Measurements from ENCODE around the gene RHBDF1. TPM values are rescaled to one million over a fixed set of nuclear protein-coding genes. Genes with fewer than 3 reads are reported as not detected.

RHBDF1 gene
- total RNA-seq, 4 donors from 2014 or later, result 14.7 to 79.0 (median 31.1) TPM

- no peak for DNase-seq
- no peak overlapping the region for H3K27ac ChIP-seq
- H3K9me3 ChIP-seq, result no peaks in the 10 kb centered on the region
- intact Hi-C loops (cut with DNase I; ENCODE audit: low total_unique reads), result no loop called here
- H3K4me3 ChIP-seq, result no peak overlapping the region
- no peak for TF ChIP-seq CTCF (IDR thresholded peaks at IDR 0.05)
- TF ChIP-seq POLR2A (IDR thresholded peaks at IDR 0.05), result no peak
- no peaks in the 10 kb centered on the region for H3K4me1 ChIP-seq
- H3K27me3 ChIP-seq, result no peaks in the 10 kb centered on the region
- no peaks in the 10 kb centered on the region for H3K36me3 ChIP-seq
Observed at GRCh38 chr16:118857-119256, 46.4 kb upstream of the RHBDF1 start.

- peak in 1 of 2 donors; percentile 46 for DNase-seq
- Histone ChIP-seq H3K36me3 (no peaks in the 10 kb centered on the region), H3K9me3 (no peaks in the 10 kb centered on the region), H3K4me1 (no peaks in the 10 kb centered on the region), H3K27me3 (no peaks in the 10 kb centered on the region), H3K4me3 (no peak overlapping the region), H3K27ac (no peak overlapping the region)
- intact Hi-C loops (cut with DNase I; ENCODE audit: low total_unique reads), result no loop called here
- TF ChIP-seq CTCF (IDR thresholded peaks at IDR 0.05) (peak in 3 of 4 experiments; percentile 18 to 31 (median 25)), POLR2A (IDR thresholded peaks at IDR 0.05) (no peak)
Observed at GRCh38 chr16:117379-118365, 45.2 kb upstream of the RHBDF1 start.

- Histone ChIP-seq H3K4me3 (no peak overlapping the region), H3K4me1 (no peaks in the 10 kb centered on the region), H3K27me3 (no peaks in the 10 kb centered on the region), H3K9me3 (no peaks in the 10 kb centered on the region), H3K27ac (no peak overlapping the region), H3K36me3 (no peaks in the 10 kb centered on the region)
- TF ChIP-seq CTCF (IDR thresholded peaks at IDR 0.05) (no peak), POLR2A (IDR thresholded peaks at IDR 0.05) (no peak)
- intact Hi-C loops (cut with DNase I; ENCODE audit: low total_unique reads), result no loop called here
- no peak for DNase-seq
Observed at GRCh38 chr16:116015-116414, 43.6 kb upstream of the RHBDF1 start.

- intact Hi-C loops (cut with DNase I; ENCODE audit: low total_unique reads), result no loop called here
Observed at GRCh38 chr16:114327-114726, 41.9 kb upstream of the RHBDF1 start.

More at GRCh38 chr16:114327-114726, 41.9 kb upstream of the RHBDF1 start:
- Histone ChIP-seq H3K9me3 (no peaks in the 10 kb centered on the region), H3K36me3 (no peaks in the 10 kb centered on the region), H3K27ac (no peak overlapping the region), H3K4me3 (no peak overlapping the region), H3K4me1 (no peaks in the 10 kb centered on the region), H3K27me3 (no peaks in the 10 kb centered on the region)
- TF ChIP-seq CTCF (IDR thresholded peaks at IDR 0.05) (no peak), POLR2A (IDR thresholded peaks at IDR 0.05) (no peak)
- DNase-seq, result no peak
